ENCODE data around the gene RBM12. TPM values are rescaled to one million over a fixed set of nuclear protein-coding genes. Genes with fewer than 3 reads are reported as not detected.

The RBM12 gene
- total and polyA plus RNA-seq, 2 of the 8 experiments (the other 6 are each of a cell fraction or from before 2014, with no cell fraction given), result 187 to 214 TPM

DNA sequence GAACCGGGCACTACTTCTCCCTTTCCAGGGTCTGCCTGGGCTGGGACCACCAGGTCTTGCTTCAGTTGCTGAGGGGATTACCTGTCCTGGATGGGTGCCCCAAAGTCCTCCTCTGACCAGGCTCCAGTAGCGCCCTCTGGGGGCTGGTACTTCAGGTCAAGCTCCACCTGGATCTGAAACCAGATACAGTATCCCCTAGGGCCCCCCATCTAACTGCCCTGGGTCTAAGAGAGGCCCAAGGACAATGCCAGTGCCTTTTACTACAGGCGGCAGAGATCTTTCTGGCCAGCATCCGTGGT is 60.3 kb downstream of the RBM12 start:
- Histone ChIP-seq H3K79me1 (ENCODE audit: low read depth, low read length) (no peaks in the 10 kb centered on the region), H3K56ac (replicated peaks; ENCODE audit: insufficient read length, low read depth, low read length) (no peak overlapping the region), H2BK20ac (ENCODE audit: low read length) (no peak overlapping the region), H3K27ac (ENCODE audit: low read depth, low read length) (no peak overlapping the region), H4K8ac (ENCODE audit: extremely low read depth, insufficient read depth, low read length) (no peak overlapping the region), H3K4me1 (replicated peaks in 1 of 4; ENCODE audit: control insufficient read depth in 3 of 4, insufficient read depth in 4 of 4, low read length in 3 of 4) (peaks cover 0 to 14% (median 7%) of the 10 kb centered on the region in 4 experiments; a peak in 4 of 7 replicates), H2AK5ac (ENCODE audit: low read depth, low read length) (no peak overlapping the region), H2AFZ (ENCODE audit: low read length) (no peak overlapping the region), H4K91ac (replicated peaks; ENCODE audit: insufficient read length, low read length) (no peak overlapping the region), H4K5ac (ENCODE audit: insufficient read length, low read depth, low read length) (no peak overlapping the region), H3K4me2 (ENCODE audit: insufficient read depth in 1 of 2, low read depth in 2 of 2, low read length in 2 of 2) (no peak overlapping the region), H3K36me3 (ENCODE audit: control insufficient read depth in 2 of 4, insufficient read depth in 4 of 4, low read length in 3 of 4) (no peaks in the 10 kb centered on the region), H3K79me2 (ENCODE audit: control insufficient read depth in 1 of 2, insufficient read depth in 2 of 2, low read length in 2 of 2) (no peaks in the 10 kb centered on the region), H2BK12ac (ENCODE audit: low read depth, low read length) (no peak overlapping the region), H2BK15ac (ENCODE audit: low read length) (no peak overlapping the region), H3K9ac (replicated peaks in 1 of 4; ENCODE audit: extremely low read depth in 1 of 4, low read depth in 3 of 4, low read length in 3 of 4) (no peak overlapping the region), H3K27me3 (replicated peaks in 1 of 4; ENCODE audit: control insufficient read depth in 3 of 4, extremely low read depth in 1 of 4, insufficient read depth in 3 of 4, low read length in 3 of 4) (peaks cover 6 to 42% (median 33%) of the 10 kb centered on the region in 4 experiments), H3K9me3 (ENCODE audit: insufficient read depth in 2 of 2, low read depth in 1 of 2, low read length in 1 of 2) (no peaks in the 10 kb centered on the region), H3K4ac (replicated peaks; ENCODE audit: insufficient read length, low read depth, low read length) (no peak overlapping the region), H3K14ac (ENCODE audit: insufficient read length) (no peak overlapping the region), H4K20me1 (replicated peaks in 1 of 2; ENCODE audit: control insufficient read depth in 1 of 2, insufficient read depth in 2 of 2, low read length in 2 of 2) (no peaks in the 10 kb centered on the region), H3K4me3 (ENCODE audit: extremely low read depth in 1 of 4, insufficient read depth in 2 of 4, low read depth in 3 of 4, low read length in 4 of 4) (no peak overlapping the region), H3K18ac (ENCODE audit: extremely low read depth, low read length) (no peak overlapping the region), H3K23me2 (ENCODE audit: low read depth, low read length) (peaks cover 11% of the 10 kb centered on the region; the same call in 1 of the 2 replicates), H2BK5ac (ENCODE audit: low read depth, low read length) (no peak overlapping the region), H2BK120ac (replicated peaks; ENCODE audit: low read depth, low read length) (no peak overlapping the region), H3K23ac (ENCODE audit: insufficient read length) (no peak overlapping the region)
- CTCF ChIA-PET (ENCODE audit: partially characterized antibody), result interaction anchor here (0.6 to 8.3 kb wide), 19 partner anchors 9 to 292 kb away, joined by 3 to 121 read pairs (median 5); partner anchors contain the start of genes ERGIC3 and SPAG4
- TF ChIP-seq TCF12 (IDR thresholded peaks at IDR 0.05; ENCODE audit: low read depth, low read length), result 0 out of 2 replicates have a peak, but pooled peaks have one; percentile 25
- TF ChIP-seq TEAD4 (IDR thresholded peaks at IDR 0.05; ENCODE audit: low read depth, low read length), result no peak
- TF ChIP-seq EGR1 (IDR thresholded peaks at IDR 0.05; ENCODE audit: borderline replicate concordance, low read depth, low read length), result no peak
- TF ChIP-seq, protein P1, sequence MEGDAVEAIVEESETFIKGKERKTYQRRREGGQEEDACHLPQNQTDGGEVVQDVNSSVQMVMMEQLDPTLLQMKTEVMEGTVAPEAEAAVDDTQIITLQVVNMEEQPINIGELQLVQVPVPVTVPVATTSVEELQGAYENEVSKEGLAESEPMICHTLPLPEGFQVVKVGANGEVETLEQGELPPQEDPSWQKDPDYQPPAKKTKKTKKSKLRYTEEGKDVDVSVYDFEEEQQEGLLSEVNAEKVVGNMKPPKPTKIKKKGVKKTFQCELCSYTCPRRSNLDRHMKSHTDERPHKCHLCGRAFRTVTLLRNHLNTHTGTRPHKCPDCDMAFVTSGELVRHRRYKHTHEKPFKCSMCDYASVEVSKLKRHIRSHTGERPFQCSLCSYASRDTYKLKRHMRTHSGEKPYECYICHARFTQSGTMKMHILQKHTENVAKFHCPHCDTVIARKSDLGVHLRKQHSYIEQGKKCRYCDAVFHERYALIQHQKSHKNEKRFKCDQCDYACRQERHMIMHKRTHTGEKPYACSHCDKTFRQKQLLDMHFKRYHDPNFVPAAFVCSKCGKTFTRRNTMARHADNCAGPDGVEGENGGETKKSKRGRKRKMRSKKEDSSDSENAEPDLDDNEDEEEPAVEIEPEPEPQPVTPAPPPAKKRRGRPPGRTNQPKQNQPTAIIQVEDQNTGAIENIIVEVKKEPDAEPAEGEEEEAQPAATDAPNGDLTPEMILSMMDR (IDR thresholded peaks at IDR 0.05; ENCODE audit: control extremely low read depth in 1 of 3, insufficient read depth in 1 of 3, low read depth in 1 of 3, low read length in 3 of 3), result peak; percentile 80 to 89 (median 87)
- peak; percentile 45 for TF ChIP-seq CTBP2 (IDR thresholded peaks at IDR 0.05; ENCODE audit: borderline replicate concordance, insufficient read depth, insufficient read length, low read length)
- TF ChIP-seq CBX8 (IDR thresholded peaks at IDR 0.05; ENCODE audit: borderline replicate concordance, low read depth, low read length), result no peak
- peak; percentile 59 to 77 for TF ChIP-seq RAD21 (IDR thresholded peaks at IDR 0.05 in 1 of 2, conservative IDR thresholded peaks at IDR 0.05 in 1 of 2; ENCODE audit: low read depth in 2 of 2, low read length in 2 of 2)
- no peak for TF ChIP-seq SUZ12 (IDR thresholded peaks at IDR 0.05; ENCODE audit: low read length)
- no peak for TF ChIP-seq CREB1 (IDR thresholded peaks at IDR 0.05)
- POLR2A ChIA-PET (ENCODE audit: partially characterized antibody), result interaction anchor here (0.6 to 2.9 kb wide), 7 partner anchors 10 to 62 kb away, joined by 3 to 14 read pairs (median 6); partner anchors contain the start of genes ERGIC3 and SPAG4
- DNase-seq (ENCODE audit: low read depth in 1 of 2, low spot score in 2 of 2), result peak in 1 of 2 experiments; percentile 86
- 45% methylated on average over 4 of the region's 4 CpGs; no CpG with 5 or more reads in 1 of the 2 experiments for WGBS, 2 experiments (ENCODE audit: extremely low coverage in 1 of 2, insufficient coverage in 1 of 2, insufficient read length in 1 of 2, insufficient replicate concordance in 2 of 2, low coverage in 1 of 2, low lambda C conversion rate in 2 of 2, missing lambda C conversion rate in 1 of 2)
- no peak for FAIRE-seq
